ENCODE results near the gene LCLAT1.

DNA sequence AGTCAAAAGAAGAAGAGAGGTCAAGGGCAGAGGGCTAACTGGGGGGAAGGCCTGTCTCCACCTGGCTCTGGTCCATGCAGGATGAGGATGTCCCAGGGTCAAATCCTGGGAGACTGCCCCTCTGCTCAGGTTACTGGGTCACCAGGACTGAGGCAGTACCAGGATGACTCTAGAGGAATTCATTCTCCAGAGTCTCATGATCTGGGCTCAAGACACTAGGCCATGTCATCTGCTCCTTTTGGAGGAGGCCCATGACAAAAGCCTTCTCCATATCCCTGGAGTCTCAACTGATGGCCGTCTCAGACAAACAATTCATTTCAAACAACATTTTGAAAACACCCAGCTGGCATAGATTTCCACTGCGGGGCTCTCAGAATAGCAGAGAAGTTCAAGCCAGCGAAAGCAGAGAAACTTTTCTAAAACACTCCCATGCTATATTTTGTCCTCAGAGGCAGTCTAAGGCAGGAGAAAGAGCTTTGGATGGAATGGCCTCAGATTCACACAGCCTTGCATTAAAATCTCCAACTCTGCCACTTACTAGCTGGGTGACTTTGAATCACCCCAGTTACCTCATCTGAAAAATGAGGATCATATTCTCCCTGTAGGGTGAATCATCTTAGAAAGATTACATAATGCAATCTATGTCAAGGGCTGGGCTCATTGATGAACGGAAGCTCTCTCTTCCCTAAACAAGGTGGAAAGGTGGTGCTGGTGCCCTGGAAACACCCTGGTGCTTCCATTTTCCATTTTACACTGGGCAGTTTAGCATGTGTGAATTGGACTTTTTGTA lies 48.8 kb upstream of the LCLAT1 start:
- no peak for TF ChIP-seq POLR2A (IDR thresholded peaks at IDR 0.05; ENCODE audit: low read depth, low read length)
- no peak for TF ChIP-seq TAF1 (IDR thresholded peaks at IDR 0.05; ENCODE audit: borderline replicate concordance, low read depth, low read length)

Measured in GM12892 (cell line).